ENCODE data around the gene RARA. TPM values are rescaled to one million over a fixed set of nuclear protein-coding genes. Genes with fewer than 3 reads are reported as not detected.
"Not testable (repeated sequence)": the region's sequence is repeated elsewhere in the genome, so short reads cannot be mapped to it uniquely, and the experiment has no call there.

Gene RARA
- polyA plus RNA-seq, 1 donor, result 34.3 TPM

- DNase-seq, result no peak
Observed at GRCh38 chr17:40373324-40373723, 64.3 kb downstream of the RARA start.

DNA sequence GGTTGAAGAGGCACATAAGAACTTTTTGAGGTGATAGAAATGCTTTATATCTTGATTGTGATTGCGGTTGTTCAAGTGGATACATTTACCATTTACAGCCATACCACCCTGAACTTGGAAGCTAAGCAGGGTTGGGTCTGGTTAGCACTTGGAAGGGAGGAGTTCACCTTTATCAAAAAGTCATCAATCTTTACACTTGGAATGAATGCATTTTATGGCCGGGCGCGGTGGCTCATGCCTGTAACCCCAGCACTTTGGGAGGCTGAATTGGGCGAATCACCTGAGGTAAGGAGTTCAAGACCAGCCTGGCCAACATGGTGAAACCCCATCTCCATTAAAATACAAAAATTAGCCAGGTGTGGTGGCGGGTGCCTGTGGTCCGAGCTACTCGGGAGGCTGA, 65.0 kb downstream of the RARA start:
- no peak for DNase-seq

GRCh38 chr17:40374821-40375498, 66.0 kb downstream of the RARA start:
- no peak for DNase-seq

DNA sequence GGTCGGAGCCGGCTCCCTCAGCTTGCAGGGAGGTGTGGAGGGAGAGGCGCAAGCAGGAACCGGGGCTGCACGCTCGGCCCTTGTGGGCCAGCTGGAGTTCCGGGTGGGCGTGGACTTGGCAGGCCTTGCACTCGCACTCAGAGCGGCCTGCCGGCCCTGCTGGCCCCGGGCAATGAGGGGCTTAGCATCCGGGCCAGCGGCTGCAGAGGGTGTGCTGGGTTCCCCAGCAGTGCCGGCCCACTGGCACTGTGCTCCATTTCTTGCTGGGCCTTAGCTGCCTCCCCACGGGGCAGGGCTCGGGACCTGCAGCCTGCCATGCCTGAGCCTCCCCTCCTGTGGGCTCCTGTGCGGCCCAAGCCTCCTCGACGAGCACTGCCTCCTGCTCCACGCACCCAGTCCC, 66.8 kb downstream of the RARA start:
- not testable (repeated sequence) for DNase-seq

DNA sequence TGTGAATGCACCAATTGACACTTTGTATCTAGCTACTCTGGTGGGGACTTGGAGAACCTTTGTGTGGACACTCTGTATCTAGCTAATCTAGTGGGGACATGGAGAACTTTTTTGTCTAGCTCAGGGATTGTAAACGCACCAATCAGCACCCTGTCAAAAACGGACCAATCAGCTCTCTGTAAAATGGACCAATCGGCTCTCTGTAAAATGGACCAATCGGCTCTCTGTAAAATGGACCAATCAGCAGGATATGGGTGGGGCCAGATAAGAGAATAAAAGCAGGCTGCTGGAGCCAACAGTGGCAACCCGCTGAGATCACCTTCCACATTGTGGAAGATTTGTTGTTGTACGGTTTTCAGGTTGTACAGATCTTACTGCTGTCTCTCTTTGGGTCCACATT, 67.6 kb downstream of the RARA start:
- not testable (repeated sequence) for DNase-seq

- no peak for DNase-seq
Observed at GRCh38 chr17:40377832-40378231, 68.9 kb downstream of the RARA start.

GRCh38 chr17:40378966-40379365, 70.0 kb downstream of the RARA start:
- DNase-seq, result no peak

DNA sequence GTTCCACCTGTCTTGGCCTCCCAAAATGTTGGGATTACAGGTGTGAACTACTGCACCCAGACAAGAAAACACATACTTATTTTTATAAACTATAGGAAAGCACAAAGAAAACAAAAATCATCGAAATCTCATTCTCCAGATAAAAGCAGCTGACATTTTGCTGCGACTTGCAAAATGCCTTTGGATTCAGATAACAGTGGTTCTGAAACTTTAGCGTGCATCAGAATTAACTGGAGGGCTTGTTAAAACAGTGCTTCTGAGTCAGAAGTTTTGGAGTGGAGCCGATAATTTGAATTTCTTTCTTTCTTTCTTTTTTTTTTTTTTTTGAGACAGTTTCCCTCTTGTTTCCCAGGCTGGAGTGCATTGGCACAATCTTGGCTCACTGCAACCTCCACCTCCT, 73.3 kb downstream of the RARA start:
- DNase-seq, result no peak

DNA sequence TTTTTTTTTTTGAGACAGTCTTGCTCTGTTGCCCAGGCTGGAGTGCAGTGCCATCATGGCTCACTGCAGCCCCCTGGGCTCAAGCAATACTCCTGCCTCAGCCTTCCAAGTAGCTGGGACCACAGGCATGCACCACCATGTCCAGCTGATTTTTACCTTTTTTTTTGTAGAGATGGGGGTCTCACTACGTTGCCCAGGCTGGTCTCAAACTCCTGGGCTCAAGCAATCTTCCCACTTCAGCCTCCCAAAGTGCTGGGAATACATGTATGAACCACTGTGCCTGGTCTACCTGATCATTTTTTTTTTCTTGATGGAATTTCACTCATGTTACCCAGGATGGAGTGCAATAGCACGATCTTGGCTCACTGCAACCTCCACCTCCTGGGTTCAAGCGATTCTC, 77.6 kb downstream of the RARA start:
- not testable (repeated sequence) for DNase-seq

DNA sequence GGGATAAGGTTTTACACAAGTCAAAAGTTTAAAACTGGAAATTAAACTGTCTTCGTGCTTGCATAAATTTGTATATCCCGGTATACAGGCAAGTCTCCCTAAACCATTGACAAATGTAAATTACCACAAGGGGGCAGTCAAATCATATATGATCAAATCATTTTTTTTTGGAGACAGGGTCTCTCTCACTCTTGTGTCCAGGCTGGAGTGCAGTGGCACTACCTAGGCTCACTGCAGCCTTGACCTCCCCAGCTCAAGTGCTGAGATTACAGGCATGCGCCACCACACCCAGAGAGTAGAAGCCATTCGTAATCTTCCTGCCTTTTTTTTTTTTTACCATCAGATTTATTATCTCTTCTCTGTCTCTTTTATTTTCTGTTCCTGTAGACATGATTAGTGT, 90.2 kb downstream of the RARA start:
- peak; percentile 51 for DNase-seq

- no peak for DNase-seq
Observed at GRCh38 chr17:40402668-40403067, 93.7 kb downstream of the RARA start.

- no peak for DNase-seq
Observed at GRCh38 chr17:40404003-40404402, 95.0 kb downstream of the RARA start.

Other genes with a start within 250 kb of the RARA start
- 48.2 TPM for gene THRA, start 246.2 kb upstream of the RARA start, polyA plus RNA-seq (ENCODE audit: insufficient read length)
- 4.1 TPM for gene NR1D1, start 208.6 kb upstream of the RARA start, polyA plus RNA-seq (ENCODE audit: insufficient read length)
- 197 TPM for gene MSL1, start 187.2 kb upstream of the RARA start, polyA plus RNA-seq (ENCODE audit: insufficient read length)
- 124 TPM for gene CASC3, start 168.6 kb upstream of the RARA start, polyA plus RNA-seq (ENCODE audit: insufficient read length)
- 13.2 TPM for gene RAPGEFL1, start 131.7 kb upstream of the RARA start, polyA plus RNA-seq (ENCODE audit: insufficient read length)
- 33.3 TPM for gene WIPF2, start 89.9 kb upstream of the RARA start, polyA plus RNA-seq (ENCODE audit: insufficient read length)
- 32.9 TPM for gene CDC6, start 21.3 kb upstream of the RARA start, polyA plus RNA-seq (ENCODE audit: insufficient read length)
- not detected for gene GJD3, start 55.6 kb downstream of the RARA start, polyA plus RNA-seq (ENCODE audit: insufficient read length)
- gene TOP2A, start 108.7 kb downstream of the RARA start, polyA plus RNA-seq (ENCODE audit: insufficient read length), result 259 TPM
- gene IGFBP4, start 134.3 kb downstream of the RARA start, polyA plus RNA-seq (ENCODE audit: insufficient read length), result 305 TPM
- 0.10 TPM for gene TNS4, start 192.4 kb downstream of the RARA start, polyA plus RNA-seq (ENCODE audit: insufficient read length)